Panc1 (cell line): ENCODE results near the gene TAC3. TPM values are rescaled to one million over a fixed set of nuclear protein-coding genes. Genes with fewer than 3 reads are reported as not detected.

Experiments
- ATAC-seq: fragments of 200-7000 bp; cut with Tn5 transposase; 2 replicates; pipeline ENCODE4 v1.9.1; 2020; ENCODE audit warnings: mild to moderate bottlenecking, moderate library complexity
- BruUV-seq: library from RNA; stranded (reverse); fragments of 400-500 nt; replicated peaks from 2 replicates; lab custom pipeline; 2021; lab: Mats Ljungman, UMichigan
- CTCF ChIA-PET: fragments of 300-600 bp; sonication (Branson Sonifier 250); formaldehyde crosslinking; loops from one replicate; lab custom pipeline; 2022; ENCODE audit warnings: antibody characterized with exemption; lab: Charles Lee
- POLR2A ChIA-PET: fragments of 300-600 bp; sonication (Branson Sonifier 250); formaldehyde crosslinking; loops from one replicate; lab custom pipeline; 2022; ENCODE audit warnings: antibody characterized with exemption; lab: Charles Lee
- DNase-seq: peaks from one replicate; pipeline ENCODE4 v3.0.0-alpha.2; 2010; ENCODE audit warnings: low read depth, low spot score
- H3K27ac ChIP-seq: 2 replicates; pipeline ENCODE4 v1.5.1; 2011; ENCODE audit warnings: mild to moderate bottlenecking, low read length, inconsistent platforms
- H3K27me3 ChIP-seq: fragments of 200-500 bp; sonication (Bioruptor generic); 2 replicates; pipeline ENCODE4 v1.6.0; 2014; ENCODE audit warnings: low read length, inconsistent platforms; ENCODE audit not compliant: control insufficient read depth, insufficient read depth
- H3K36me3 ChIP-seq: fragments of 200-500 bp; sonication (Bioruptor generic); 2 replicates; pipeline ENCODE4 v1.5.1; 2014; ENCODE audit warnings: inconsistent platforms, mild to moderate bottlenecking, low read length, moderate library complexity; ENCODE audit not compliant: control insufficient read depth, insufficient read depth
- H3K4me1 ChIP-seq: 2 replicates; pipeline ENCODE4 v1.5.1; 2011; ENCODE audit warnings: inconsistent platforms, mild to moderate bottlenecking, low read length, moderate library complexity; ENCODE audit not compliant: control insufficient read depth, insufficient read depth
- H3K4me3 ChIP-seq, 2 experiments: 2 replicates each; pipeline ENCODE4 v1.5.1; 2011 to 2012; ENCODE audit warnings: low read depth in 2 of 2, low read length in 2 of 2, mild to moderate bottlenecking in 2 of 2, inconsistent platforms in 1 of 2, moderate library complexity in 1 of 2
- H3K9me3 ChIP-seq: fragments of 200-500 bp; sonication (Bioruptor generic); 2 replicates; pipeline ENCODE4 v1.5.1; 2014; ENCODE audit warnings: low read depth, mild to moderate bottlenecking, inconsistent platforms, low read length, moderate library complexity; ENCODE audit not compliant: control insufficient read depth, insufficient read depth
- CTCF ChIP-seq: fragments of 450-650 bp; IDR thresholded peaks from 2 replicates; pipeline ENCODE4 v1.5.1; 2017; ENCODE audit warnings: mild to moderate bottlenecking
- POLR2AphosphoS5 ChIP-seq: IDR thresholded peaks from 2 replicates; pipeline ENCODE4 v1.6.1; 2012; ENCODE audit warnings: mild to moderate bottlenecking, low read depth, low read length, moderate library complexity
- REST ChIP-seq, 2 experiments: IDR thresholded peaks; 2 replicates each; pipeline ENCODE4 v1.6.1; 2011 to 2012; ENCODE audit warnings: low read depth in 2 of 2, control low read depth in 1 of 2, low read length in 1 of 2, mild to moderate bottlenecking in 1 of 2, moderate library complexity in 1 of 2; ENCODE audit not compliant: insufficient read depth in 1 of 2
- SIN3A ChIP-seq: IDR thresholded peaks from 2 replicates; pipeline ENCODE4 v1.6.1; 2012; ENCODE audit warnings: low read depth, mild to moderate bottlenecking, low read length, moderate library complexity, borderline replicate concordance; ENCODE audit not compliant: insufficient read depth
- TCF7L2 ChIP-seq: IDR thresholded peaks from 2 replicates; pipeline ENCODE4 v1.6.1; 2011; ENCODE audit warnings: mild to moderate bottlenecking, low read depth, low read length, inconsistent platforms
- in situ Hi-C: cut with HindIII; loops from 2 replicates; pipeline ENCODE4 v1.10.0; 2016; ENCODE audit warnings: low sequenced_read_pairs, low pct_unique_long_range_greater_than_20kb
- intact Hi-C: fragments of 100-400 bp; cut with micrococcal nuclease; formaldehyde crosslinking; loops from one replicate; pipeline ENCODE4 v1.10.0; 2022; ENCODE audit not compliant: unreplicated experiment
- total RNA-seq: library from RNA; stranded (reverse); gene quantifications from one replicate; pipeline ENCODE4 v1.2.1, GENCODE V29; 2021; ENCODE audit not compliant: unreplicated experiment

TAC3 gene
- total RNA-seq, 1 experiment from 2014 or later = not detected

DNA sequence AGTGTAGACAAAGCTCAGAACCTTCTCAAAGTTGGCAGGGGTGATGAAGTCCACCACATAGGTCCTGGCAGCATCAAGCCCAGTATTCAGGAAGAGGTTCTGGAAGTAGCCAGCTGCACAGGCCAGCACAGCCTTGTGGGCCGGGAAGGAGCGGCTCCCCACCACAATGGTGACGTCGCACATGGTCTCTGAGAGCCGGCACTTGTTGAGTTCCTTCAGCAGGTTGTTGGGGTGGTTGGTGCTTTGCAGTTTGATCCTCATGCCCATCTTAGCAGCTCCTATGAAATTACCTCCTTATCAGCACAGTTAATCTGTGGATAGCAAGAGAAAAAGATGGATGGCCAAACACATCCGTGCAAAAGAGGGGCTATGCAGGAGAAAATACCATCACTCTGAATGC, 11.7 kb downstream of the TAC3 start:
- Histone ChIP-seq H3K27me3 (no peaks in the 10 kb centered on the region), H3K4me3 (no peak overlapping the region), H3K9me3 (no peaks in the 10 kb centered on the region), H3K36me3 (peaks cover 3% of the 10 kb centered on the region; the same call in 1 of the 2 replicates), H3K27ac (no peak overlapping the region), H3K4me1 (peaks cover 14% of the 10 kb centered on the region)
- POLR2A ChIA-PET = no interaction called here
- CTCF ChIA-PET = no interaction called here
- ATAC-seq (no peak), DNase-seq (no peak)
- no peak for TF ChIP-seq POLR2AphosphoS5
- no peak for TF ChIP-seq REST (IDR thresholded peaks at IDR 0.05; ENCODE audit: insufficient read depth in 1 of 2, low read depth in 2 of 2, low read length in 1 of 2)
- no peak for TF ChIP-seq TCF7L2
- TF ChIP-seq CTCF = no peak
- TF ChIP-seq SIN3A = no peak
- intact Hi-C loops (loop anchor here (5.0 kb wide), 1 partner anchor 242 kb away; the partner anchor contains the start of gene HSD17B6), in situ Hi-C loops (no loop called here)
- no TSS peak for BruUV-seq

- Histone ChIP-seq H3K4me1 (peaks cover 6% of the 10 kb centered on the region), H3K27me3 (no peaks in the 10 kb centered on the region), H3K9me3 (no peaks in the 10 kb centered on the region), H3K27ac (no peak overlapping the region), H3K4me3 (no peak overlapping the region), H3K36me3 (peaks cover 3% of the 10 kb centered on the region; the same call in 1 of the 2 replicates)
- no TSS peak for BruUV-seq
- TF ChIP-seq POLR2AphosphoS5 = no peak
- TF ChIP-seq SIN3A = no peak
- TF ChIP-seq TCF7L2 = no peak
- TF ChIP-seq CTCF = no peak
- no peak for TF ChIP-seq REST (IDR thresholded peaks at IDR 0.05; ENCODE audit: insufficient read depth in 1 of 2, low read depth in 2 of 2, low read length in 1 of 2)
- ATAC-seq (no peak), DNase-seq (no peak)
- CTCF ChIA-PET = no interaction called here
- intact Hi-C loops = loop anchor here (5.0 kb wide), 1 partner anchor 241 kb away; the partner anchor contains the start of gene HSD17B6
- POLR2A ChIA-PET = no interaction called here
- in situ Hi-C loops = no loop called here
Observed at GRCh38 chr12:57003395-57003794, 12.9 kb downstream of the TAC3 start.
